SJSA1 (cell line): ENCODE measurements around the gene FNIP2. TPM values are rescaled to one million over a fixed set of nuclear protein-coding genes. Genes with fewer than 3 reads are reported as not detected.
"Not testable (repeated sequence)": the region's sequence is repeated elsewhere in the genome, so short reads cannot be mapped to it uniquely, and the experiment has no call there.

ENCODE experiments used
- DNase-seq, 2 experiments: peaks; one replicate each; pipeline ENCODE4 v3.0.0-alpha.2; 2015 to 2020; ENCODE audit warnings: low spot score in 2 of 2, low read depth in 1 of 2
- H3K27ac ChIP-seq: fragments of 250-450 bp; sonication (Bioruptor Pico); 2 replicates; pipeline ENCODE4 v1.5.1; 2020; ENCODE audit warnings: mild to moderate bottlenecking, moderate library complexity
- H3K27me3 ChIP-seq: fragments of 250-450 bp; sonication (Bioruptor Pico); replicated peaks from 2 replicates; pipeline ENCODE4 v1.5.1; 2020; ENCODE audit warnings: mild to moderate bottlenecking, moderate library complexity
- H3K36me3 ChIP-seq: fragments of 250-450 bp; sonication (Bioruptor Pico); 2 replicates; pipeline ENCODE4 v1.5.1; 2020; ENCODE audit warnings: mild to moderate bottlenecking
- H3K4me1 ChIP-seq: fragments of 250-450 bp; sonication (Bioruptor Pico); replicated peaks from 2 replicates; pipeline ENCODE4 v1.6.1; 2021; ENCODE audit warnings: mild to moderate bottlenecking
- H3K4me3 ChIP-seq: fragments of 250-450 bp; sonication (Bioruptor Pico); 2 replicates; pipeline ENCODE4 v1.5.1; 2020; ENCODE audit warnings: mild to moderate bottlenecking
- H3K9me3 ChIP-seq: fragments of 250-450 bp; sonication (Bioruptor Pico); replicated peaks from 2 replicates; pipeline ENCODE4 v1.5.1; 2020; ENCODE audit warnings: mild to moderate bottlenecking
- total RNA-seq: library from RNA; depleted of rRNA; stranded (reverse); fragments of >200 nt; shearing (Covaris generic); gene quantifications from 2 replicates; pipeline ENCODE4 v1.2.3, GENCODE V29; 2014

The FNIP2 gene
- total RNA-seq, 1 experiment from 2014 or later, result 29.6 TPM

GRCh38 chr4:158902280-158903078, 133.7 kb downstream of the FNIP2 start:
- not testable (repeated sequence) for H3K27me3 ChIP-seq, H3K9me3 ChIP-seq, H3K4me3 ChIP-seq
- H3K4me1 ChIP-seq, result peaks cover 19% of the 10 kb centered on the region
- H3K36me3 ChIP-seq, result peaks cover 17% of the 10 kb centered on the region
- peak; percentile 70 to 93 for DNase-seq
- H3K27ac ChIP-seq, result peak overlapping the region; percentile 43

GRCh38 chr4:158903079-158903456, 134.2 kb downstream of the FNIP2 start:
- no peak for DNase-seq
- H3K4me1 ChIP-seq, result peaks cover 19% of the 10 kb centered on the region
- H3K36me3 ChIP-seq, result peaks cover 17% of the 10 kb centered on the region
- H3K27me3 ChIP-seq, result no peaks in the 10 kb centered on the region
- H3K9me3 ChIP-seq, result no peaks in the 10 kb centered on the region
- H3K27ac ChIP-seq, result peak overlapping the region; percentile 43
- H3K4me3 ChIP-seq, result no peak overlapping the region

GRCh38 chr4:158903472-158904043, 134.7 kb downstream of the FNIP2 start:
- peaks cover 17% of the 10 kb centered on the region for H3K36me3 ChIP-seq
- H3K4me1 ChIP-seq, result peaks cover 19% of the 10 kb centered on the region
- H3K27me3 ChIP-seq, result no peaks in the 10 kb centered on the region
- no peak overlapping the region for H3K27ac ChIP-seq
- H3K9me3 ChIP-seq, result no peaks in the 10 kb centered on the region
- H3K4me3 ChIP-seq, result no peak overlapping the region
- DNase-seq, result no peak

- H3K27me3 ChIP-seq, result no peaks in the 10 kb centered on the region
- DNase-seq, result no peak
- H3K4me1 ChIP-seq, result peaks cover 19% of the 10 kb centered on the region
- H3K4me3 ChIP-seq, result no peak overlapping the region
- no peaks in the 10 kb centered on the region for H3K9me3 ChIP-seq
- H3K36me3 ChIP-seq, result peaks cover 17% of the 10 kb centered on the region
- no peak overlapping the region for H3K27ac ChIP-seq
These were observed 136.0 kb downstream of the FNIP2 start for GRCh38 chr4:158904815-158905214.

- H3K4me3 ChIP-seq, result no peak overlapping the region
- H3K36me3 ChIP-seq, result peaks cover 17% of the 10 kb centered on the region
- peaks cover 19% of the 10 kb centered on the region for H3K4me1 ChIP-seq
- H3K27ac ChIP-seq, result no peak overlapping the region
- no peaks in the 10 kb centered on the region for H3K9me3 ChIP-seq
- no peak for DNase-seq
- H3K27me3 ChIP-seq, result no peaks in the 10 kb centered on the region
These were observed 137.2 kb downstream of the FNIP2 start for GRCh38 chr4:158906073-158906472.

GRCh38 chr4:158912390-158912789, 143.6 kb downstream of the FNIP2 start:
- Histone ChIP-seq H3K36me3 (0 out of 2 replicates have a peak, but pooled peaks cover 3% of the 10 kb centered on the region), H3K4me1 (peaks cover 15% of the 10 kb centered on the region), H3K4me3 (no peak overlapping the region), H3K27me3 (no peaks in the 10 kb centered on the region), H3K9me3 (no peaks in the 10 kb centered on the region), H3K27ac (no peak overlapping the region)
- no peak for DNase-seq

- Histone ChIP-seq H3K4me3 (no peak overlapping the region), H3K4me1 (peaks cover 15% of the 10 kb centered on the region), H3K9me3 (no peaks in the 10 kb centered on the region), H3K36me3 (0 out of 2 replicates have a peak, but pooled peaks cover 3% of the 10 kb centered on the region), H3K27me3 (no peaks in the 10 kb centered on the region), H3K27ac (no peak overlapping the region)
- DNase-seq, result no peak
These were observed 144.0 kb downstream of the FNIP2 start for GRCh38 chr4:158912806-158913205.

- H3K9me3 ChIP-seq, result no peaks in the 10 kb centered on the region
- no peaks in the 10 kb centered on the region for H3K27me3 ChIP-seq
- no peak for DNase-seq
- H3K36me3 ChIP-seq, result 0 out of 2 replicates have a peak, but pooled peaks cover 3% of the 10 kb centered on the region
- H3K4me1 ChIP-seq, result peaks cover 15% of the 10 kb centered on the region
- H3K27ac ChIP-seq, result peak overlapping the region; percentile 40
- H3K4me3 ChIP-seq, result no peak overlapping the region
These were observed 144.9 kb downstream of the FNIP2 start for GRCh38 chr4:158913766-158914165.

GRCh38 chr4:158914218-158914617, 145.4 kb downstream of the FNIP2 start:
- DNase-seq, result peak in 1 of 2 experiments; percentile 57
- Histone ChIP-seq H3K36me3 (0 out of 2 replicates have a peak, but pooled peaks cover 3% of the 10 kb centered on the region), H3K4me3 (no peak overlapping the region), H3K27me3 (no peaks in the 10 kb centered on the region), H3K4me1 (peaks cover 15% of the 10 kb centered on the region), H3K27ac (peak overlapping the region; percentile 40), H3K9me3 (no peaks in the 10 kb centered on the region)

- Histone ChIP-seq H3K27ac (no peak overlapping the region), H3K4me1 (peaks cover 15% of the 10 kb centered on the region), H3K27me3 (no peaks in the 10 kb centered on the region), H3K4me3 (no peak overlapping the region), H3K9me3 (no peaks in the 10 kb centered on the region), H3K36me3 (0 out of 2 replicates have a peak, but pooled peaks cover 3% of the 10 kb centered on the region)
- DNase-seq, result no peak
These were observed 146.9 kb downstream of the FNIP2 start for GRCh38 chr4:158915683-158916241.

- H3K27ac ChIP-seq, H3K4me1 ChIP-seq, DNase-seq, H3K4me3 ChIP-seq, H3K36me3 ChIP-seq, H3K9me3 ChIP-seq, H3K27me3 ChIP-seq: not testable (repeated sequence)
These were observed 151.7 kb downstream of the FNIP2 start for GRCh38 chr4:158920452-158920996.

GRCh38 chr4:158927774-158928173, 158.9 kb downstream of the FNIP2 start:
- not testable (repeated sequence) for H3K9me3 ChIP-seq, DNase-seq, H3K4me1 ChIP-seq, H3K4me3 ChIP-seq, H3K27me3 ChIP-seq, H3K27ac ChIP-seq, H3K36me3 ChIP-seq

GRCh38 chr4:158929939-158930638, 161.3 kb downstream of the FNIP2 start:
- H3K4me3 ChIP-seq, result no peak overlapping the region
- no peaks in the 10 kb centered on the region for H3K4me1 ChIP-seq
- no peak overlapping the region for H3K27ac ChIP-seq
- H3K36me3 ChIP-seq, result no peaks in the 10 kb centered on the region
- H3K9me3 ChIP-seq, result no peaks in the 10 kb centered on the region
- DNase-seq, result no peak
- no peaks in the 10 kb centered on the region for H3K27me3 ChIP-seq
